ENCODE data around the gene BICD1.
"Not testable (repeated sequence)": the region's sequence is repeated elsewhere in the genome, so short reads cannot be mapped to it uniquely, and the experiment has no call there.

BICD1 gene

GRCh38 chr12:32171211-32171610 is 64.6 kb downstream of the BICD1 start:
- TF ChIP-seq POLR2AphosphoS5 (IDR thresholded peaks at IDR 0.05; ENCODE audit: low read depth, low read length) (no peak), TAF1 (IDR thresholded peaks at IDR 0.05; ENCODE audit: borderline replicate concordance, low read depth, low read length) (no peak), POLR2A (IDR thresholded peaks at IDR 0.05; ENCODE audit: low read depth, low read length) (no peak)
- FAIRE-seq (no peak), DNase-seq (ENCODE audit: insufficient read length) (no peak)

- TF ChIP-seq TAF1 (IDR thresholded peaks at IDR 0.05; ENCODE audit: borderline replicate concordance, low read depth, low read length) (no peak), POLR2AphosphoS5 (IDR thresholded peaks at IDR 0.05; ENCODE audit: low read depth, low read length) (no peak), POLR2A (IDR thresholded peaks at IDR 0.05; ENCODE audit: low read depth, low read length) (no peak)
- DNase-seq (ENCODE audit: insufficient read length) (no peak), FAIRE-seq (no peak)
These were observed 70.0 kb downstream of the BICD1 start for GRCh38 chr12:32176606-32177005.

GRCh38 chr12:32178341-32179010 is 71.8 kb downstream of the BICD1 start:
- FAIRE-seq (no peak), DNase-seq (ENCODE audit: insufficient read length) (no peak)
- TF ChIP-seq POLR2A (IDR thresholded peaks at IDR 0.05; ENCODE audit: low read depth, low read length) (no peak), POLR2AphosphoS5 (IDR thresholded peaks at IDR 0.05; ENCODE audit: low read depth, low read length) (no peak), TAF1 (IDR thresholded peaks at IDR 0.05; ENCODE audit: borderline replicate concordance, low read depth, low read length) (no peak)

GRCh38 chr12:32179011-32179395 is 72.4 kb downstream of the BICD1 start:
- no peak for TF ChIP-seq POLR2AphosphoS5 (IDR thresholded peaks at IDR 0.05; ENCODE audit: low read depth, low read length)
- no peak for TF ChIP-seq POLR2A (IDR thresholded peaks at IDR 0.05; ENCODE audit: low read depth, low read length)
- TF ChIP-seq TAF1 (IDR thresholded peaks at IDR 0.05; ENCODE audit: borderline replicate concordance, low read depth, low read length), result no peak
- FAIRE-seq, result no peak
- DNase-seq (ENCODE audit: insufficient read length), result no peak

- DNase-seq (ENCODE audit: insufficient read length), result no peak
- no peak for FAIRE-seq
- TF ChIP-seq POLR2A (IDR thresholded peaks at IDR 0.05; ENCODE audit: low read depth, low read length) (no peak), POLR2AphosphoS5 (IDR thresholded peaks at IDR 0.05; ENCODE audit: low read depth, low read length) (no peak), TAF1 (IDR thresholded peaks at IDR 0.05; ENCODE audit: borderline replicate concordance, low read depth, low read length) (no peak)
These were observed 75.0 kb downstream of the BICD1 start for GRCh38 chr12:32181498-32182175.

- DNase-seq (ENCODE audit: insufficient read length), result no peak
- FAIRE-seq, result no peak
- TF ChIP-seq POLR2A (IDR thresholded peaks at IDR 0.05; ENCODE audit: low read depth, low read length) (no peak), POLR2AphosphoS5 (IDR thresholded peaks at IDR 0.05; ENCODE audit: low read depth, low read length) (no peak), TAF1 (IDR thresholded peaks at IDR 0.05; ENCODE audit: borderline replicate concordance, low read depth, low read length) (no peak)
These were observed 77.0 kb downstream of the BICD1 start for GRCh38 chr12:32183650-32184049.

- not testable (repeated sequence) for FAIRE-seq; DNase-seq (ENCODE audit: insufficient read length)
These were observed 80.5 kb downstream of the BICD1 start for GRCh38 chr12:32187127-32187526.

- DNase-seq (ENCODE audit: insufficient read length) (no peak), FAIRE-seq (no peak)
- TF ChIP-seq TAF1 (IDR thresholded peaks at IDR 0.05; ENCODE audit: borderline replicate concordance, low read depth, low read length) (no peak), POLR2AphosphoS5 (IDR thresholded peaks at IDR 0.05; ENCODE audit: low read depth, low read length) (no peak), POLR2A (IDR thresholded peaks at IDR 0.05; ENCODE audit: low read depth, low read length) (no peak)
These were observed 84.8 kb downstream of the BICD1 start for GRCh38 chr12:32191445-32191844.

GRCh38 chr12:32196250-32197198 is 89.9 kb downstream of the BICD1 start:
- no peak for DNase-seq (ENCODE audit: insufficient read length)
- FAIRE-seq, result peak; percentile 17
- TF ChIP-seq TAF1 (IDR thresholded peaks at IDR 0.05; ENCODE audit: borderline replicate concordance, low read depth, low read length) (no peak), POLR2AphosphoS5 (IDR thresholded peaks at IDR 0.05; ENCODE audit: low read depth, low read length) (no peak), POLR2A (IDR thresholded peaks at IDR 0.05; ENCODE audit: low read depth, low read length) (no peak)

- no peak for DNase-seq (ENCODE audit: insufficient read length)
- FAIRE-seq, result no peak
- TF ChIP-seq TAF1 (IDR thresholded peaks at IDR 0.05; ENCODE audit: borderline replicate concordance, low read depth, low read length) (no peak), POLR2A (IDR thresholded peaks at IDR 0.05; ENCODE audit: low read depth, low read length) (no peak), POLR2AphosphoS5 (IDR thresholded peaks at IDR 0.05; ENCODE audit: low read depth, low read length) (no peak)
These were observed 90.8 kb downstream of the BICD1 start for GRCh38 chr12:32197421-32197820.

- DNase-seq (ENCODE audit: insufficient read length) (no peak), FAIRE-seq (no peak)
- TF ChIP-seq TAF1 (IDR thresholded peaks at IDR 0.05; ENCODE audit: borderline replicate concordance, low read depth, low read length) (no peak), POLR2A (IDR thresholded peaks at IDR 0.05; ENCODE audit: low read depth, low read length) (no peak), POLR2AphosphoS5 (IDR thresholded peaks at IDR 0.05; ENCODE audit: low read depth, low read length) (no peak)
These were observed 91.9 kb downstream of the BICD1 start for GRCh38 chr12:32198555-32198954.

Measured in GM12892 (cell line).